ENCODE measurements around the gene SSBP3.

DNA sequence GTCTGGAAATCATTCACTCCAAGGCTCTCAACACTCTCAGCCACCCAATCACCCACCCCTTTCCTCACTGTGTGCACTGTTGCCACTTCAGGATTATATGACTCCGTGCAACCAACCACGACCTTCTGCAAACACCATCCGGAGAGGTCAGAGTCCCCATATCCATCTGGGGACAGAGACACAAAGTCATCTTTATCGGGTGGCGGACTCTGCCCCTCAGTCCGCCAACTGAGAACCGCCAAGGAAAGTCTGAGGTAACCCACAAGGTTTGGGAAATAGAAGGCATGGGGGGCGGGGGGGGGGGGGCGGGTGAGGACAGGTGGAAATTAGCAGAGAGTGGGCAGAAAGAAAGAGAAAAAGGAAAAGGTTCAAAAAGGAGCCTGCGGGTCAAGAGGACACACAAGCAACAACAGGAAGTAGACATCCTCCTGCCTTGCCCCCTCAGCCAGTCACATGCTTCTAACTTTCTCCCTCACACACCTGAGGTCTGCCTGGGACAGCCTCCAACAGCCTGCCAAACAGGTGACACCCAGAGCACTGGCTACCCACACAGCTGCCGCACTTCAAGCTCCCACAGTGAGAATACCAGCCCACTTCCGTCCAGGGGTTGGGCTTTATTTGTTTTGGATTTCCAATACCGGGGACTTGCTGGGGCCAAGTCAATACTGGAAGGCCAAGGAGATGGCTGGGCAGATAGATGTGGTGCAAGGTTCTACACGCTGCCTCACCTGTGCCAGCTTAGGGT lies 58.1 kb downstream of the SSBP3 start:
- TF ChIP-seq EZH2 (IDR thresholded peaks at IDR 0.05; ENCODE audit: insufficient read depth, poor library complexity, severe bottlenecking) (no peak), EZH2phosphoT487 (IDR thresholded peaks at IDR 0.05; ENCODE audit: insufficient read depth, low read depth) (no peak)
